RPMI7951 (cell line): Measurements from ENCODE around the gene PLCD1. TPM values are rescaled to one million over a fixed set of nuclear protein-coding genes. Genes with fewer than 3 reads are reported as not detected.
"Not testable (repeated sequence)": the region's sequence is repeated elsewhere in the genome, so short reads cannot be mapped to it uniquely, and the experiment has no call there.

Experiments
- DNase-seq: peaks from one replicate; pipeline ENCODE4 v3.0.0-alpha.2; 2012; ENCODE audit warnings: low read depth
- total RNA-seq: library from RNA; depleted of rRNA; stranded (reverse); fragments of >200 nt; shearing (Covaris generic); gene quantifications from 2 replicates; pipeline ENCODE4 v1.2.3, GENCODE V29; 2014; rRNA removed

The PLCD1 gene
- 3.5 and 4.1 TPM in 2 replicates for total RNA-seq

GRCh38 chr3:38029400-38030125, at the start of gene PLCD1:
PLCD1 (minus strand) TSS chr3:38029642; CDS start chr3:38029539, 103 bp downstream.
- peak; percentile 56 for DNase-seq

GRCh38 chr3:38077073-38077472, 47.6 kb upstream of the PLCD1 start:
- DNase-seq: not testable (repeated sequence)

- DNase-seq: no peak
These were observed 40.6 kb upstream of the PLCD1 start for GRCh38 chr3:38070013-38070412.

GRCh38 chr3:38067508-38068233, 38.2 kb upstream of the PLCD1 start:
- DNase-seq: no peak

GRCh38 chr3:38064453-38064852, 35.0 kb upstream of the PLCD1 start:
- DNase-seq: not testable (repeated sequence)

- DNase-seq: no peak
These were observed 33.4 kb upstream of the PLCD1 start for GRCh38 chr3:38062809-38063208.

GRCh38 chr3:38059591-38059990, 30.1 kb upstream of the PLCD1 start:
- DNase-seq: no peak

GRCh38 chr3:38059148-38059547, 29.7 kb upstream of the PLCD1 start:
- no peak for DNase-seq

- DNase-seq: no peak
These were observed 25.1 kb upstream of the PLCD1 start for GRCh38 chr3:38054499-38055001.

- not testable (repeated sequence) for DNase-seq
These were observed 24.5 kb upstream of the PLCD1 start for GRCh38 chr3:38053813-38054498.

- not testable (repeated sequence) for DNase-seq
These were observed 23.8 kb upstream of the PLCD1 start for GRCh38 chr3:38053286-38053685.

GRCh38 chr3:38051131-38051530, 21.7 kb upstream of the PLCD1 start:
- no peak for DNase-seq

- DNase-seq: no peak
These were observed 20.1 kb upstream of the PLCD1 start for GRCh38 chr3:38049358-38050126.

- DNase-seq: no peak
These were observed 18.5 kb upstream of the PLCD1 start for GRCh38 chr3:38047896-38048295.

GRCh38 chr3:38046821-38047220, 17.4 kb upstream of the PLCD1 start:
- no peak for DNase-seq

- DNase-seq: no peak
These were observed 16.6 kb upstream of the PLCD1 start for GRCh38 chr3:38046027-38046426.

GRCh38 chr3:38043486-38043885, 14.0 kb upstream of the PLCD1 start:
- DNase-seq: no peak

- no peak for DNase-seq
These were observed 11.0 kb upstream of the PLCD1 start for GRCh38 chr3:38040401-38040800.

- DNase-seq: peak; percentile 63
These were observed 10.4 kb upstream of the PLCD1 start for GRCh38 chr3:38039899-38040261.

- DNase-seq: peak; percentile 73
These were observed 9.9 kb upstream of the PLCD1 start, which contains the start of gene DLEC1 for GRCh38 chr3:38039101-38039898. DLEC1 (plus strand) TSS chr3:38039208; CDS start chr3:38039226, 18 bp downstream.

GRCh38 chr3:38038447-38038911, 9.0 kb upstream of the PLCD1 start:
- peak; percentile 11 for DNase-seq
